ENCODE measurements around the gene PLLP.

PLLP gene

DNA sequence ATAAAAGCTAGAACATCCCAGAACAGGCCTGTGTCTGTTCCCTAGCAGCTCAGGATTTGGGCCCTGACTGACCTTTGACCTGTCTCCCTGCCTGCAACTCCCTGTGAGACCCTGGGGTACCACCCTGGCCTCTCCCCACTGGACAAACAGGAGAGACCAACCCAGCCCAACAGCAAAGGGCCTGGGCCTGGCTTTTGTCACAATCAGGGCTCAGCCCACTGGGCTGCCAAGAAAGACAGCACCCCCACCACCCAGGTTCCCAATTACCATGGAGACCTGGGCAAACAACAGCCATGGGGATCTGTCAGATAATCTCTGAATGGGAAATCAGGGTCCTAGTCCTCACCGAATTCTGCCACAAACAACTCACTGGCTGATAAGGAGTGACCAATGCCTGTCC is 11.1 kb downstream of the PLLP start:
- TF ChIP-seq, protein P1, sequence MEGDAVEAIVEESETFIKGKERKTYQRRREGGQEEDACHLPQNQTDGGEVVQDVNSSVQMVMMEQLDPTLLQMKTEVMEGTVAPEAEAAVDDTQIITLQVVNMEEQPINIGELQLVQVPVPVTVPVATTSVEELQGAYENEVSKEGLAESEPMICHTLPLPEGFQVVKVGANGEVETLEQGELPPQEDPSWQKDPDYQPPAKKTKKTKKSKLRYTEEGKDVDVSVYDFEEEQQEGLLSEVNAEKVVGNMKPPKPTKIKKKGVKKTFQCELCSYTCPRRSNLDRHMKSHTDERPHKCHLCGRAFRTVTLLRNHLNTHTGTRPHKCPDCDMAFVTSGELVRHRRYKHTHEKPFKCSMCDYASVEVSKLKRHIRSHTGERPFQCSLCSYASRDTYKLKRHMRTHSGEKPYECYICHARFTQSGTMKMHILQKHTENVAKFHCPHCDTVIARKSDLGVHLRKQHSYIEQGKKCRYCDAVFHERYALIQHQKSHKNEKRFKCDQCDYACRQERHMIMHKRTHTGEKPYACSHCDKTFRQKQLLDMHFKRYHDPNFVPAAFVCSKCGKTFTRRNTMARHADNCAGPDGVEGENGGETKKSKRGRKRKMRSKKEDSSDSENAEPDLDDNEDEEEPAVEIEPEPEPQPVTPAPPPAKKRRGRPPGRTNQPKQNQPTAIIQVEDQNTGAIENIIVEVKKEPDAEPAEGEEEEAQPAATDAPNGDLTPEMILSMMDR (IDR thresholded peaks at IDR 0.05), result no peak
- H3K9ac ChIP-seq, result no peak overlapping the region
- H3K9me3 ChIP-seq (ENCODE audit: control insufficient read depth, low read length), result no peaks in the 10 kb centered on the region
- H2AFZ ChIP-seq, result no peak overlapping the region
- H3K36me3 ChIP-seq (ENCODE audit: control insufficient read depth, insufficient read depth, low read length), result no peaks in the 10 kb centered on the region
- H3K4me1 ChIP-seq, result peaks cover 5% of the 10 kb centered on the region
- no peak overlapping the region for H3K27ac ChIP-seq
- H3K79me2 ChIP-seq, result no peaks in the 10 kb centered on the region
- no peak overlapping the region for H3K4me2 ChIP-seq (ENCODE audit: low read length)
- H3K4me3 ChIP-seq (ENCODE audit: low read depth, low read length), result no peak overlapping the region
- no peaks in the 10 kb centered on the region for H3K27me3 ChIP-seq (ENCODE audit: control insufficient read depth, insufficient read depth, low read length)

DNA sequence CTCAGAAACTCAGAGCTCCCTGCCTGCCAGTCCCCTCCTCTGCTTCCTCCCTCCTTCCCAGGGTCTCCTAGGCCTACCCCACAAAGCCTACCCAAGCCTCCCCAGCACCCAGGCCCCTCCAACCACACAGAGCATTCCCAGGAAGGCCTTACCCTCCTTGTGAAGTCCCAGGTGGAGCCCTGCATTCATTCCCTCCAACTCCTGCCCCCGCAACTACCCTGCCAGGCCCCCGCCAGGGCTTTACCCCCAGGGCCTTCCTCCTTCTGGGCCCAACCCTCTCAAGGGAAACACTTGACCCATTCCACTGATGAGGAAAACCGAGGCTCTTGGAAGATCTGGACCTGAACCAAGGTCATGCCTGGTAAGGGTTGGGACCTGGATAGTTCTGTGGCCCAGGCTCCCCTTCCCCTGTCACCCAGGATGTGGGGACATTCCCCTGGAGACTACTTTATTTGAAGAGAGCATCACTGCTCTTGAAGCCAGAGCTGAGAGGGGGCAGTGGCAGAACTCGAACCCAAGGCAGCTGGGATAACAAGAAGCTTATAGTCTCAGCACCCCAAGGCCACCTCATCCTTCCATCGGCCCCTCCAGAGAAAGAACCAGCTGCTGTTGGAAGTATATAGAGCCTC is 12.5 kb downstream of the PLLP start:
- H3K36me3 ChIP-seq (ENCODE audit: control insufficient read depth, insufficient read depth, low read length), result no peaks in the 10 kb centered on the region

DNA sequence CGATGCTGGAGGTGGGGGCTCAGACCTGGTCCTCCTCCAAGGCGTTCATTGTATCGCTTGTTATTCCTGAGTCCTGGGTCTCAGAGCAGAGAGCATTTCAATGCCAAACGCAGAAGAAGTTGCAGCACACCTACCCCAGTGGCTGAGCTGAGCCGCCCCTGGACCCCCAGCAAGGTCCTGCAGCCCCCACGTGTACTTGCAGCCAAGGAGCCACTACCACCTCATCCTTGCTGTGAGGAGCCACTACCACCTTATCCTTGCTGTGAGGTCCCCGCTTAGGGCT is 13.5 kb downstream of the PLLP start:
- H3K9ac ChIP-seq, result no peak overlapping the region
- H3K4me2 ChIP-seq (ENCODE audit: low read length), result no peak overlapping the region
- TF ChIP-seq, protein P1 (IDR thresholded peaks at IDR 0.05), result no peak
- H2AFZ ChIP-seq, result no peak overlapping the region
- no peak overlapping the region for H3K4me3 ChIP-seq (ENCODE audit: low read depth, low read length)
- H3K4me1 ChIP-seq, result peaks cover 16% of the 10 kb centered on the region
- H3K9me3 ChIP-seq (ENCODE audit: control insufficient read depth, low read length), result no peaks in the 10 kb centered on the region
- no peaks in the 10 kb centered on the region for H3K27me3 ChIP-seq (ENCODE audit: control insufficient read depth, insufficient read depth, low read length)
- H3K79me2 ChIP-seq, result no peaks in the 10 kb centered on the region
- no peaks in the 10 kb centered on the region for H3K36me3 ChIP-seq (ENCODE audit: control insufficient read depth, insufficient read depth, low read length)
- H3K27ac ChIP-seq, result no peak overlapping the region

More for the DNA sequence above, 12.5 kb downstream of the PLLP start:
- Histone ChIP-seq H2AFZ (no peak overlapping the region), H3K4me2 (ENCODE audit: low read length) (no peak overlapping the region), H3K79me2 (no peaks in the 10 kb centered on the region), H3K9ac (no peak overlapping the region), H3K9me3 (ENCODE audit: control insufficient read depth, low read length) (no peaks in the 10 kb centered on the region), H3K4me3 (ENCODE audit: low read depth, low read length) (no peak overlapping the region), H3K4me1 (peaks cover 7% of the 10 kb centered on the region), H3K27me3 (ENCODE audit: control insufficient read depth, insufficient read depth, low read length) (no peaks in the 10 kb centered on the region), H3K27ac (no peak overlapping the region)
- TF ChIP-seq, protein P1 (IDR thresholded peaks at IDR 0.05), result no peak

DNA sequence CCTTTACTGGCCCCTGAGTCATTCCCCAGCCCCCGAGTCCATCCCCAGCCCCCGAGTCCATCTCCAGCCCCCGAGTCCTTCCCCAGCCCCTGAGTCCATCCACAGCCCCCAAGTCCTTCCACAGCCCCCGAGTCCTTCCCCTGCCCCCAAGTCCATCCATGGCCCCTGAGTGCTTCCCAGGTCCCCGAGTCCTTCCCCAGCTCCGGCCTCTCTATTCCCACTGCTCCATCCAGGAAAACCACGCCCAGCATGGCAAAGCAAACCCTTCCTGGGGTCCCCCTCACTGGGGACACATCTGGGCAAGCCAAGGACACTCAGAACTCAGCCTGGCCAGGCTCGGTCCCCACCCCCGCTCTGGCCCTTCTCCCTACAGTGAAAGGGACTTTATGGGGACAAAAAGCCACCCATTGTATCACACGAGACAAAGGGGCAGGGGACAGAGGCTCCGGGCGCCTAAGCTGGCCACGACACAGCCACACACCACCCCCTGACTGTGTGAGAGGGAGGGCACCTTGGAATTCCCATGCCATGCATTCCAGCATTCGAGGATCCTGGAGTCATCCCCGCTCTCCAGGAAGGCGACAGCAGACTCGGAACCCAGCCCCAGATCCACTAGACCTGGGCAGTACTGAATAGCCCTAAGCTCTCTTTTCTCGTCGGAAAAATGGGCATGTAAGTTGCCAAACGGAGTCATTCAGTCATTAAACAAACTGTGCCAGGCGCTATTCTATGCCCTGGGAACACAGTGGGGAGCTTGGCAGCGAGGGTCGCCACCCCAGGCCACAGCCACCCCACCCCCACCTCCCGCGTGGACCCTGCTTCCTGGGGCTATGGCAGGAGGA is 14.0 kb downstream of the PLLP start:
- no peak overlapping the region for H3K4me2 ChIP-seq (ENCODE audit: low read length)
- H3K79me2 ChIP-seq, result no peaks in the 10 kb centered on the region
- TF ChIP-seq, protein P1 (IDR thresholded peaks at IDR 0.05), result no peak
- H3K9ac ChIP-seq, result no peak overlapping the region
- no peaks in the 10 kb centered on the region for H3K27me3 ChIP-seq (ENCODE audit: control insufficient read depth, insufficient read depth, low read length)
- no peaks in the 10 kb centered on the region for H3K36me3 ChIP-seq (ENCODE audit: control insufficient read depth, insufficient read depth, low read length)
- no peaks in the 10 kb centered on the region for H3K9me3 ChIP-seq (ENCODE audit: control insufficient read depth, low read length)
- no peak overlapping the region for H3K27ac ChIP-seq
- H3K4me1 ChIP-seq, result peaks cover 21% of the 10 kb centered on the region
- H2AFZ ChIP-seq, result no peak overlapping the region
- no peak overlapping the region for H3K4me3 ChIP-seq (ENCODE audit: low read depth, low read length)
